Measurements from ENCODE around the gene MCM5.

MCM5 gene

DNA sequence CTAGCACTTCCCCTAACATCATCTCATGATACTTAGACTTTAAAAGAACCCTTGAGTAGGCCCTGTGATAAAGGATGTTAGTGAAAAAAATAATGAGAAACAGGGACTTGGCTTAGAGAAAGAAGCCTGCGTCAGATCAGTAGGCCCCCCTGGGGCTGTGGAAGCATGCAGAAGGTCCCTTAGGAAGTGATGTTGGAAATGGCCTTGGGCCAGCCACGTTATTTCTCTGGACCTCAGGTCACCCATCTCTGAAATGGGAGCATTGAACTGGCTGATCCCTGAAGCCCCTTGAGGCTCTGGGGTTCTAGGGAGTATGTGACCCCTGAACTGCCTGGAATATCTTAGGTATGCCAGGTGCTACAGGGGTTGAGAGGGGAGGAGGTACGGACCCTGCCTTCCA is 40.2 kb downstream of the MCM5 start:
- Histone ChIP-seq H4K20me1 (ENCODE audit: control insufficient read depth, insufficient read depth, low read depth, low read length) (no peaks in the 10 kb centered on the region), H3K27me3 (ENCODE audit: control insufficient read depth, low read length) (no peaks in the 10 kb centered on the region), H3K27ac (ENCODE audit: low read depth, low read length) (no peak overlapping the region), H3K4me3 (ENCODE audit: low read length) (no peak overlapping the region), H3F3A (ENCODE audit: control insufficient read depth, insufficient read depth) (peaks cover 2% of the 10 kb centered on the region), H3K4me1 (ENCODE audit: control insufficient read depth, low read length) (peaks cover 9% of the 10 kb centered on the region), H3K4me2 (ENCODE audit: low read length) (no peak overlapping the region), H3K79me2 (ENCODE audit: control insufficient read depth, low read length) (no peaks in the 10 kb centered on the region), H3K36me3 (ENCODE audit: control insufficient read depth, low read length) (peaks cover 11% of the 10 kb centered on the region), H3K9me3 (ENCODE audit: control insufficient read depth, insufficient read depth, low read length) (no peaks in the 10 kb centered on the region), H3K9me2 (replicated peaks; ENCODE audit: control insufficient read depth, low read length) (no peaks in the 10 kb centered on the region; the same call in 1 of the 2 replicates)
- TF ChIP-seq, protein P1, sequence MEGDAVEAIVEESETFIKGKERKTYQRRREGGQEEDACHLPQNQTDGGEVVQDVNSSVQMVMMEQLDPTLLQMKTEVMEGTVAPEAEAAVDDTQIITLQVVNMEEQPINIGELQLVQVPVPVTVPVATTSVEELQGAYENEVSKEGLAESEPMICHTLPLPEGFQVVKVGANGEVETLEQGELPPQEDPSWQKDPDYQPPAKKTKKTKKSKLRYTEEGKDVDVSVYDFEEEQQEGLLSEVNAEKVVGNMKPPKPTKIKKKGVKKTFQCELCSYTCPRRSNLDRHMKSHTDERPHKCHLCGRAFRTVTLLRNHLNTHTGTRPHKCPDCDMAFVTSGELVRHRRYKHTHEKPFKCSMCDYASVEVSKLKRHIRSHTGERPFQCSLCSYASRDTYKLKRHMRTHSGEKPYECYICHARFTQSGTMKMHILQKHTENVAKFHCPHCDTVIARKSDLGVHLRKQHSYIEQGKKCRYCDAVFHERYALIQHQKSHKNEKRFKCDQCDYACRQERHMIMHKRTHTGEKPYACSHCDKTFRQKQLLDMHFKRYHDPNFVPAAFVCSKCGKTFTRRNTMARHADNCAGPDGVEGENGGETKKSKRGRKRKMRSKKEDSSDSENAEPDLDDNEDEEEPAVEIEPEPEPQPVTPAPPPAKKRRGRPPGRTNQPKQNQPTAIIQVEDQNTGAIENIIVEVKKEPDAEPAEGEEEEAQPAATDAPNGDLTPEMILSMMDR (IDR thresholded peaks at IDR 0.05; ENCODE audit: low read depth, low read length, poor library complexity, severe bottlenecking): no peak
- TF ChIP-seq EZH2phosphoT487 (IDR thresholded peaks at IDR 0.05; ENCODE audit: borderline replicate concordance, low read length): no peak

DNA sequence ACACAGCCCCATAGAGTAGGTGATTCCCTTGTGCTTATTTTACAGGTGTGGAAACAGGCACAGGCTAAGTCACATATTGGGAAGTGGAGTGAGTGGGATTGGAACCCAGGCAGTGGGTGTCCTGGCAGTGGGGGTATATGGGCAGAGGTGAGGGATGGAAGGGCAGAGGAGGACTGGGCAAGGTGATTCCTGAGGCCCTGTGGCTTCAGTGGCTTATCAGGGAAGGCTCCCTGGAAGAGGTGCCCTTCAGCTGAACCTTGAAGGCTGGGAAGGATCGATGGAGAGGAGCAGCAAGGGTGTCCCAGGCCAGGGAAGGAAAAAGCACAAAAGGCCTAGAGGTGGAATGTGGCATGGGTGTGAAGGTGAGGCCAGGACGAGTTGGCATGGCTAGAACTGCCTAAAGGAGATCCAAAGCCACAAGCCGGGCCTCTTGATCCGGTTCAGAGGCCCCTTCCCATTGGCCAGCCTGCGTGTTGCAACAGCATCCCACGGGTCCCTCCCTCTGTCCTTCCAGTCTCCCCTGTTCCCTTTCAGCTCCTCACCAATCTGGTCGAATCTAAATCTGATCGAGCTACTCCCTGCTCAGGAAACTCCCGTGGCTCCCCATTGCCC is 41.7 kb downstream of the MCM5 start:
- Histone ChIP-seq H3F3A (ENCODE audit: control insufficient read depth, insufficient read depth) (peaks cover 2% of the 10 kb centered on the region), H3K27ac (ENCODE audit: low read depth, low read length) (no peak overlapping the region), H4K20me1 (ENCODE audit: control insufficient read depth, insufficient read depth, low read depth, low read length) (no peaks in the 10 kb centered on the region), H3K9me3 (ENCODE audit: control insufficient read depth, insufficient read depth, low read length) (no peaks in the 10 kb centered on the region), H3K4me3 (ENCODE audit: low read length) (no peak overlapping the region), H3K4me1 (ENCODE audit: control insufficient read depth, low read length) (peaks cover 7% of the 10 kb centered on the region), H3K36me3 (ENCODE audit: control insufficient read depth, low read length) (peaks cover 11% of the 10 kb centered on the region), H3K9me2 (replicated peaks; ENCODE audit: control insufficient read depth, low read length) (no peaks in the 10 kb centered on the region; the same call in 1 of the 2 replicates), H3K4me2 (ENCODE audit: low read length) (no peak overlapping the region), H3K27me3 (ENCODE audit: control insufficient read depth, low read length) (no peaks in the 10 kb centered on the region), H3K79me2 (ENCODE audit: control insufficient read depth, low read length) (no peaks in the 10 kb centered on the region)
- TF ChIP-seq EZH2phosphoT487 (IDR thresholded peaks at IDR 0.05; ENCODE audit: borderline replicate concordance, low read length): no peak
- TF ChIP-seq, protein P1 (IDR thresholded peaks at IDR 0.05; ENCODE audit: low read depth, low read length, poor library complexity, severe bottlenecking): no peak

DNA sequence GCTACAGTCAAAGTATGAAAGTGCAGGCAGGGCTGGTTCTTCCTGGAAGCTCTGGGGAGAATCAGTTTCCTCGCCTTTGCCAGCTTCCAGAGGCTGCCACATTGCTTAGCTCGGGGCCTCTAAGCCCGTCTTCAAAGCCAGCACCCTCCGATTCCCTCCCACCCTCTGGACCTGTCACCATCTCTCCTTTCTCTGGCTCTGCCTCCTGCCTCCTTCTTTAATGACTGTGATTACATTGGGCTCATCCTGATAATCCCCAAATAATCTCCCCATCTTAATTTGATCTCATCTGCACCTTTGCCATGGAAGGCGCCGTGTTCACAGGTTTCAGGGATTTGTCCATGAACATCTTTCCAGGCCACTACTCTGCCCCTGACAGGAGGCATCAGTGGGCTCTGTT is 42.5 kb downstream of the MCM5 start:
- TF ChIP-seq, protein P1 (IDR thresholded peaks at IDR 0.05; ENCODE audit: low read depth, low read length, poor library complexity, severe bottlenecking): no peak
- TF ChIP-seq EZH2phosphoT487 (IDR thresholded peaks at IDR 0.05; ENCODE audit: borderline replicate concordance, low read length): no peak
- H4K20me1 ChIP-seq (ENCODE audit: control insufficient read depth, insufficient read depth, low read depth, low read length): no peaks in the 10 kb centered on the region

More for the DNA sequence above, 42.5 kb downstream of the MCM5 start:
- Histone ChIP-seq H3K27me3 (ENCODE audit: control insufficient read depth, low read length) (no peaks in the 10 kb centered on the region), H3K9me3 (ENCODE audit: control insufficient read depth, insufficient read depth, low read length) (no peaks in the 10 kb centered on the region), H3K4me2 (ENCODE audit: low read length) (no peak overlapping the region), H3K4me3 (ENCODE audit: low read length) (no peak overlapping the region), H3K79me2 (ENCODE audit: control insufficient read depth, low read length) (no peaks in the 10 kb centered on the region), H3F3A (ENCODE audit: control insufficient read depth, insufficient read depth) (no peaks in the 10 kb centered on the region), H3K9me2 (replicated peaks; ENCODE audit: control insufficient read depth, low read length) (no peaks in the 10 kb centered on the region), H3K27ac (ENCODE audit: low read depth, low read length) (no peak overlapping the region), H3K4me1 (ENCODE audit: control insufficient read depth, low read length) (peaks cover under 1% of the 10 kb centered on the region), H3K36me3 (ENCODE audit: control insufficient read depth, low read length) (peaks cover 3% of the 10 kb centered on the region; the same call in 1 of the 2 replicates)
